ENCODE measurements around the gene KHDRBS1. TPM values are rescaled to one million over a fixed set of nuclear protein-coding genes. Genes with fewer than 3 reads are reported as not detected.

The KHDRBS1 gene
- total RNA-seq, 1 donor from 2014 or later, result 90.5 TPM

DNA sequence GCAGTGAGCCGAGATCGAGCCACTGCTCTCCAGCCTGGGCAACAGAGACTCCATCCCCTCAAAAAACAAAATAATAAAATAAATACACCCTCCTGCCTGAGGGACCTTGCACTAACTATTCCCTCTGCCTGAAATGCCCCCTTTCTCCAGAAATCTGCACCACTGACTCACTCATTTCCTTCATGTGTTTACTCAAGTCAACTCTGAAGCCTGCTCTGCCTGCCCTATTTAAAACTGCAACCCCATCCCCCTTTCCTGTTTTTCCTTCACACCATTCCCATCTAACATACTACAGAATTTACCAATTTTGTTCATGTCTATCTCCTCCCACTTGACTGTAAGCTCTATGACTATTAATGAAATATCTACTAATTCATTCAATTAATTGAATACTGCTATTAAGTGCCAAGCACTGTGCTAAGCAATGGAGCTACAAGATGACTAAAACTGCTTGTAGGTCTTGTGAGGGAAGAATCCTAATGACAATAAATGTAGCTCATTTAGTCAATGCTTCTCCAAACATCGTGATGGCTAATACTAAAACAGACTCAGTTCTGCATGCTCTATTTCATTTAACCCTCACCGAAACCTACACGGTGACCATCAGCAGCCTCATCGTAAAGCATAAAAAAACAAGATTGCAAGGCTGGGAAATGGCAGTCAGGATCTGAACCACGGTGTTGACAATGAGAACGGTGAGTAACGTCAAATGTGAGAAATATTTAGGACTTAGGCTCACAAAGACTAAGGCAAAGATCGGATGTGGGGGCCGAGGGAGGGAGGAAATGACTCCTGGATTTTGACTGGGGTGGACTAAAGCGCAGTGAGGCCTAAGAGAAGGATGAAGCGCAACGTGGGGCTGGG is 58.3 kb downstream of the KHDRBS1 start:
- no peaks in the 10 kb centered on the region for H3K9me3 Mint-ChIP-seq (ENCODE audit: low read depth)
- TF ChIP-seq, protein P1, sequence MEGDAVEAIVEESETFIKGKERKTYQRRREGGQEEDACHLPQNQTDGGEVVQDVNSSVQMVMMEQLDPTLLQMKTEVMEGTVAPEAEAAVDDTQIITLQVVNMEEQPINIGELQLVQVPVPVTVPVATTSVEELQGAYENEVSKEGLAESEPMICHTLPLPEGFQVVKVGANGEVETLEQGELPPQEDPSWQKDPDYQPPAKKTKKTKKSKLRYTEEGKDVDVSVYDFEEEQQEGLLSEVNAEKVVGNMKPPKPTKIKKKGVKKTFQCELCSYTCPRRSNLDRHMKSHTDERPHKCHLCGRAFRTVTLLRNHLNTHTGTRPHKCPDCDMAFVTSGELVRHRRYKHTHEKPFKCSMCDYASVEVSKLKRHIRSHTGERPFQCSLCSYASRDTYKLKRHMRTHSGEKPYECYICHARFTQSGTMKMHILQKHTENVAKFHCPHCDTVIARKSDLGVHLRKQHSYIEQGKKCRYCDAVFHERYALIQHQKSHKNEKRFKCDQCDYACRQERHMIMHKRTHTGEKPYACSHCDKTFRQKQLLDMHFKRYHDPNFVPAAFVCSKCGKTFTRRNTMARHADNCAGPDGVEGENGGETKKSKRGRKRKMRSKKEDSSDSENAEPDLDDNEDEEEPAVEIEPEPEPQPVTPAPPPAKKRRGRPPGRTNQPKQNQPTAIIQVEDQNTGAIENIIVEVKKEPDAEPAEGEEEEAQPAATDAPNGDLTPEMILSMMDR (IDR thresholded peaks at IDR 0.05), result no peak
- H3K27me3 Mint-ChIP-seq (ENCODE audit: low read depth), result no peaks in the 10 kb centered on the region
- H3K4me3 Mint-ChIP-seq (ENCODE audit: unreplicated experiment), result peak overlapping the region; percentile 91
- H3K36me3 Mint-ChIP-seq (ENCODE audit: low read depth), result peaks cover under 1% of the 10 kb centered on the region
- DNase-seq (ENCODE audit: low spot score), result no peak
- H3K27ac Mint-ChIP-seq (ENCODE audit: unreplicated experiment), result peak overlapping the region; percentile 93
- H3K4me1 Mint-ChIP-seq (ENCODE audit: low read depth), result peaks cover 50% of the 10 kb centered on the region

DNA sequence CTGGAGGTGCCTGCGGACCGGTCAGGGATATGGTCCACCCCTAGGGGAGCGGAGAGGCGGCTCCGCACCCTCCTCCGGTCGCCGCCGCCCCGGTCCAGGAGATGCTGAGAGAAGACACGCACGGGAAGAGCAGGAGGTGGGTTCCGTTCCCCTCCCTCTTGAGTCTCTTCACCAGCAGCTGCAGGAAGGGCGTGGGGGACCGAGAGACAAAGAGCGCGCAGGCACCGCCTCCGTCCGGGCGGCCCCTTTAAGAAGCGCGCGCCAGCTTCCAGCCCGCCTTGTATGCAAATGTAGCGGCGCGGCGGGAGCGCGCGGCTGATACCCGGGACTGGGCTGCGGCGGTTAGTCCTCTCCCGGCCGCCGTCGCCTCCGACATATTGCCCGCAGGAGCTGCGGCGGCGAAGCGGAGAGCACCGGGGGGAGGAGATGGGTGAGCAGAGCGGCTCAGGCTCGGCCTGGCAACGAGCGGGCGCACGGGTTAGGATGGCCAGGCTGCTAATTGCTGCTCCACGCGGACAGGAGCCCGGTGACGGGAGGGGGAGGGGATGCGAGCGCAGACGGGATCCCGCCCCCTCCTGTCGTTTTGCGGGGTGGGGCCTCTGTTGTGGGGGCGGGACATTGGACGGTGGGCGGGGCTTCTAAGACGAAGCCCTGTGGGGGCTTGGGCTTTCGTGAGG is 59.1 kb downstream of the KHDRBS1 start, which contains the start of gene TMEM39B:
TSS of gene TMEM39B (plus strand) at position 318 of the 677 bp plus-strand sequence. CDS start at position 427, 109 bp downstream.
- Mint-ChIP-seq H3K4me3 (ENCODE audit: unreplicated experiment) (peak within 1 kb of the TSS; percentile 91), H3K27ac (ENCODE audit: unreplicated experiment) (peak within 1 kb of the TSS; percentile 93), H3K9me3 (ENCODE audit: low read depth) (no peaks in the 10 kb centered on the region), H3K27me3 (ENCODE audit: low read depth) (no peaks in the 10 kb centered on the region), H3K4me1 (ENCODE audit: low read depth) (peaks cover 52% of the 10 kb centered on the region), H3K36me3 (ENCODE audit: low read depth) (peaks cover 8% of the 10 kb centered on the region)
- TF ChIP-seq, protein P1 (IDR thresholded peaks at IDR 0.05), result no peak
- DNase-seq (ENCODE audit: low spot score), result peak; percentile 98

DNA sequence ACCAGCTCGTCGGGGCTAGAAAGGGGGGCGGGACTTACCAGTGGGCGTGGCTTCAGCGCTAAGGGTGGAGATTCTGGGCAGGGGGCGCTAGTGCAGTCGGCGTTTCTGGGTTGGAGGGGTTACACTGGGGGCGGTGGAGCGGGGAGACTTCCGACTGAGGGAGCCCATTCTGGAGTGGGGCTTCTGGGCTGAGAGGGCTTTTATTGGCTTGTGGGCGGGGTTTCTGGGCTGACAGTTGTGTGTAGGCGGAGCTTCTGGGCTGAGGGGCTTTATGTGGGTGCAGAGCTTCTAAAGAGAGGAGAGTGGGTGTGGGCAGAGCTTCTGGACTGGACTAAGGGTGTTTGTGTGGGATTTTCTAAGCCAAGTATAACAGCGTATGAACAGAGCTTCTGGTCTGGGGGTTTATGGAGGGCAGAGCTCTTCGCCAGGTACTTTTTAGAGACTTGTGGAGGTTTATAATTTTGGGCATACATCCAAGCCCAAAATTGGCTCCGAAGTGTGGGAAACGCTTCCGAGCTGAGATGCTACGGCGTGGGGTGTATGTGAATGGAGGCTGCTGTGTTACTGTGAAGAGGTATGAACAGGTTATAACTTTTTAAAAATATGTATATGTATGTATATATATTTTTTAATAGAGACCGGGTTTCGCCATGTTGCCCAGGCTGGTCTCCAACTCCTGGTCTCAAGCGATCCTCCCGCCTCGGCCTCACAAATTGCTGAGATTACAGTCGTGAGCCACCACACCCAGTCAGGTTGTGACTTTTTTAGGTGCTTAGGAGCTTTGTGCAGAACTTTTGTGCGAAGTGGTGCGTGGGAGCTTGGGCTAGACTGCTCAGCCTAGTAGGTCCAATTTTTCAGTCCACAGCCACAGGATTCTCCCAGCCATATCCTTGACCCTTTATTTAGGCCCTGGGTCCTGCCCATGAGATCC is 59.9 kb downstream of the KHDRBS1 start:
- Mint-ChIP-seq H3K9me3 (ENCODE audit: low read depth) (no peaks in the 10 kb centered on the region), H3K27ac (ENCODE audit: unreplicated experiment) (peak overlapping the region; percentile 93), H3K4me1 (ENCODE audit: low read depth) (peaks cover 45% of the 10 kb centered on the region), H3K27me3 (ENCODE audit: low read depth) (no peaks in the 10 kb centered on the region), H3K4me3 (ENCODE audit: unreplicated experiment) (peak overlapping the region; percentile 91), H3K36me3 (ENCODE audit: low read depth) (peaks cover 8% of the 10 kb centered on the region)
- DNase-seq (ENCODE audit: low spot score), result no peak
- TF ChIP-seq, protein P1 (IDR thresholded peaks at IDR 0.05), result peak; percentile 68

- peak overlapping the region; percentile 53 for H3K27ac Mint-ChIP-seq (ENCODE audit: unreplicated experiment)
- DNase-seq (ENCODE audit: low spot score), result no peak
- H3K4me3 Mint-ChIP-seq (ENCODE audit: unreplicated experiment), result peak overlapping the region; percentile 7
- no peaks in the 10 kb centered on the region for H3K27me3 Mint-ChIP-seq (ENCODE audit: low read depth)
- peaks cover 10% of the 10 kb centered on the region for H3K36me3 Mint-ChIP-seq (ENCODE audit: low read depth)
- H3K9me3 Mint-ChIP-seq (ENCODE audit: low read depth), result no peaks in the 10 kb centered on the region
- H3K4me1 Mint-ChIP-seq (ENCODE audit: low read depth), result peaks cover 36% of the 10 kb centered on the region
- TF ChIP-seq, protein P1 (IDR thresholded peaks at IDR 0.05), result no peak
These were observed 61.2 kb downstream of the KHDRBS1 start for GRCh38 chr1:32074841-32075240.
